ENCODE data around the gene CEP89.

GRCh38 chr19:32891609-32892008 lies 80.1 kb downstream of the CEP89 start:
- TF ChIP-seq POLR2A (IDR thresholded peaks at IDR 0.05), result no peak
- TF ChIP-seq CTCF (IDR thresholded peaks at IDR 0.05), result no peak
